Mesodermal cell (in vitro differentiated cells): ENCODE results near the gene CDC42SE1.

Source experiments
- H3K27ac ChIP-seq: 2 replicates; pipeline ENCODE4 v1.7.0; 2013; ENCODE audit warnings: mild to moderate bottlenecking, low read depth, low read length, moderate library complexity; ENCODE audit not compliant: severe bottlenecking
- H3K36me3 ChIP-seq: 2 replicates; pipeline ENCODE4 v1.7.1; 2013; ENCODE audit warnings: mild to moderate bottlenecking, low read length, moderate library complexity; ENCODE audit not compliant: control insufficient read depth, insufficient read depth
- H3K4me1 ChIP-seq: one replicate; pipeline ENCODE4 v1.7.1; 2013; ENCODE audit warnings: mild to moderate bottlenecking, low read length; ENCODE audit not compliant: insufficient read depth, control insufficient read depth, poor library complexity, severe bottlenecking
- H3K4me3 ChIP-seq: 2 replicates; pipeline ENCODE4 v1.7.0; 2013; ENCODE audit warnings: low read length, control low read depth, mild to moderate bottlenecking; ENCODE audit not compliant: insufficient read depth, poor library complexity, severe bottlenecking; ENCODE audit errors: extremely low read depth
- H3K9me3 ChIP-seq: 2 replicates; pipeline ENCODE4 v1.7.1; 2013; ENCODE audit warnings: mild to moderate bottlenecking, low read length, moderate library complexity; ENCODE audit not compliant: control insufficient read depth
- WGBS, 2 experiments: methylation state at CpG; one replicate each; pipeline ENCODE4 v1.1.5; 2013; ENCODE audit warnings: missing lambda C conversion rate in 2 of 2; ENCODE audit not compliant: insufficient coverage in 2 of 2; 5-methylcytosine and 5-hydroxymethylcytosine counted together

CDC42SE1 gene

GRCh38 chr1:151067185-151067584 is 7.8 kb upstream of the CDC42SE1 start:
- H3K36me3 ChIP-seq: peaks cover 70% of the 10 kb centered on the region
- no peaks in the 10 kb centered on the region for H3K9me3 ChIP-seq
- peaks cover 17% of the 10 kb centered on the region for H3K4me1 ChIP-seq
- WGBS, 2 experiments: 89 to 94% methylated on average over 2 to 4 of the region's 4 CpGs
- H3K27ac ChIP-seq: no peak overlapping the region
- H3K4me3 ChIP-seq: no peak overlapping the region

- Histone ChIP-seq H3K4me3 (no peak overlapping the region), H3K36me3 (peaks cover 77% of the 10 kb centered on the region), H3K27ac (no peak overlapping the region), H3K9me3 (no peaks in the 10 kb centered on the region), H3K4me1 (peaks cover 13% of the 10 kb centered on the region)
Observed at GRCh38 chr1:151065089-151065645, 5.7 kb upstream of the CDC42SE1 start.

- Histone ChIP-seq H3K4me1 (peaks cover 13% of the 10 kb centered on the region), H3K4me3 (peak overlapping the region; percentile 98), H3K9me3 (no peaks in the 10 kb centered on the region), H3K27ac (peak overlapping the region; percentile 69), H3K36me3 (peaks cover 63% of the 10 kb centered on the region)
- WGBS, 2 experiments: 93 to 100% methylated on average over 1 to 2 of the region's 3 CpGs
Observed at GRCh38 chr1:151062741-151063371, 3.4 kb upstream of the CDC42SE1 start.

DNA sequence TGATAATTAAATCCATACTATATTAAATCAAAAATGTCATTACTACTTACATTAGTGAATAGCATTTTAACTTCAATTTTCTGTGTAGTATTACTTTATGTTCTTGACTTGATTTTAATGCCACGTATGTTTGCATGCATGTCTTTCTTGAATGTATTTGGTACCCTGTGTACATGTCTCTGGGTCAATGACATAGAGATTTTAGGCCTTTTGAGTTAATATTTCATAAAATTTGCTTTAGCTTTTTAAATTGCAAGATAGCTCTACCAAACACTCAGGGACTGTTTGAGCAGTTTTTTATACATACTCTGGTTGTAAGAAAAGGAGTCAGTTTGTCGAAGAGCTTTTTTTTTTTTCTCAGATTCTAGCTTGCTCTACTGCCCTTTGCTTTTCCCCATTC is 2.3 kb upstream of the CDC42SE1 start:
- Histone ChIP-seq H3K4me3 (peak overlapping the region; percentile 98), H3K9me3 (no peaks in the 10 kb centered on the region), H3K27ac (peak overlapping the region; percentile 94), H3K36me3 (peaks cover 63% of the 10 kb centered on the region), H3K4me1 (peaks cover 23% of the 10 kb centered on the region)
- WGBS, 2 experiments: 50% methylated on average over 1 of the region's 2 CpGs; no CpG with 5 or more reads in 1 of the 2 experiments

DNA sequence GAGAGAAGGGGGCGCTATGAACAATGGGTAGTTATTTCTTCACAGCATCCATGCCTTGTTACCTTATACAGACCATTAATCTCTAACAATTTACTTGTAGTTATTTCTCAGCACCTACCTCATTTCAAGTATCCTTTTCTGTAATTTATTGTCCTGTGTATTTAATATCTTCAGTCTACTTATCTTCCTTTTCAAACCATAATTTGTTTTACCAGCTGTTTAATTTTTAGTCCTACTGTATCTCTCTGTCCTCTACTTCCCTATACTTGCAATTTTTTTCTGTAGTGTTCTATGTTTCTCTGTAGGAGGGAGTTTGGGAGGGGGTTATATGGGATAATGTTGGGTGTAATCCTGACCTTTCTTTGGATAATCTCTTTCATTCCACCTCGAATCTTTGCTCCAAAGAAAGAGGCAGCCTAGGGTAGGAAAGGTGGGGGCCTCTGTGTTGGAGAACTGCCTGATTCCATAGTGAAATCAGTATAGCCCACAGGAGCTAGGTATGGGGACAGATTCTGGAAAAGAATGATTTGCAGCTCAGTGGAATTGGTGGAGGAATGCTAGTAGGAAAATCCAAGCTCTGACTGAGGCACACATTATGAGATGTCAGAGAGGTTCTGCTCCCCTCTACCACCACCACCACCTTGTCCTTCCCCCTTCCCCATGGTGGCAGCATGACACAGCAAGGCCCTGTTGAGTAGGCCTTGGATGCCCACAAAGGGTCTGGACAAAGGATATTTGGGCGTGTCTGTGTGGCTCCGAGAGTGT is 1.4 kb upstream of the CDC42SE1 start:
- Histone ChIP-seq H3K4me1 (peaks cover 31% of the 10 kb centered on the region), H3K36me3 (peaks cover 63% of the 10 kb centered on the region), H3K9me3 (no peaks in the 10 kb centered on the region), H3K27ac (peak overlapping the region; percentile 94), H3K4me3 (peak overlapping the region; percentile 98)
- WGBS, 2 experiments: no CpG with 5 or more reads among the region's 4 CpGs

DNA sequence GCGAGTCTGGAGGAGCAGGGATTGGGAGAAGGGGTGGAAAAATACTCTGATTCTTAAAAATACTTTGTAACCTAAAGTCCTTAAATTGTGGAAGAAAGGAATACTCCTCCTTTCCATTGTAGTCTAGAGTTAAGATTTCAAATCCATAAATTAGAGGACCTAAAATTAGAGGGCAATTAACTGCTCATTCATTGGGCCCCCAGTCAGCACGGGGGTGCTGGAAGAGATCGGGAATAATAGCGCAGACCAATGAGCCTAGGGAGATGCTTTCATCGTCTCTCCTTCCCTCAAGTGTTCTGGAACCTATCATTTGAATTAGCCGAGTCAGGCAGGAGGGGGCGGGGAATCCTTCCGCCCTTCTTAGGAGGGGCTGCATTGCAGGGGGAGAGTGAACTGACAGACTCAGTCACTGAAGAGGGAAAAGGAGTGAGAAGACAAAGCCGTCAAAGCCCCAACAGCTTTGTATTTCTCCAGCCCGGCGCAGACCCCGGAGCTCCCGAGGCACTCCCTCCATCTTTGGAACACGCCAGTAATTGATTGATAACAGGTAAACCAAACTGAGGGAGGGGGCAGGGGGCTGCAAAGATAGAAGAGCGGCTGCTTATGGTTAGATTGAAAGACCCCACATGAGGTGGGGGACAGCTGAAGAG is 710 bp upstream of the CDC42SE1 start, which contains the start of gene MLLT11:
MLLT11 (plus strand) TSS at position 391 of the 650 bp plus-strand sequence. CDS start 6,828 bp downstream, outside the sequence.
- 0 to 2% methylated on average over 1 to 11 of the region's 15 CpGs for whole genome bisulfite sequencing, 2 experiments
- no peaks in the 10 kb centered on the region for H3K9me3 ChIP-seq
- peaks cover 31% of the 10 kb centered on the region for H3K4me1 ChIP-seq
- peak within 1 kb of the TSS; percentile 94 for H3K27ac ChIP-seq
- H3K36me3 ChIP-seq: peaks cover 63% of the 10 kb centered on the region
- H3K4me3 ChIP-seq: peak within 1 kb of the TSS; percentile 98

- WGBS, 2 experiments: 0% methylated on average over 5 to 7 of the region's 10 CpGs
- Histone ChIP-seq H3K27ac (peak overlapping the region; percentile 94), H3K4me1 (peaks cover 25% of the 10 kb centered on the region), H3K9me3 (no peaks in the 10 kb centered on the region), H3K36me3 (peaks cover 63% of the 10 kb centered on the region), H3K4me3 (peak overlapping the region; percentile 98)
Observed at GRCh38 chr1:151058692-151059091, 730 bp downstream of the CDC42SE1 start.

DNA sequence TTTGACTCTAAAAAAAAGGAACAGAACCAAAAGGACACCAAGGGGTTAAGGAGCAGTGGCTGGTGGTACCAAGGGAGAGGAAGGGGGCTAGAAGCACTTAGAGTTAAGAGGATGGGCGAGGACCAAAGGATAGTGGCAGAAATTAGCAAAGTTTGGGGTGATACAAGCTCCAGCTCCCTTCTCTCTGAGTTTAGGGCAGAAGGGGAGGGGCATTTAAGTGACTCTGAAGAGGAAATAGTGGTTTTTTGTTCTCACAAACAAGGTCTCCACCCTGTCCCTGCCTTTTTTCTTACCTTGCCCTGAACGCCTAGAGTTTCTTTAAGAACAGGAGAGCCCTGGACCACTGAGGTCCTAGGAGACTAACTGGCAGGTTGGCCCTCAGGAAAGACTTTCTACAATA is 3.3 kb downstream of the CDC42SE1 start:
- Histone ChIP-seq H3K4me3 (no peak overlapping the region), H3K27ac (no peak overlapping the region), H3K9me3 (no peaks in the 10 kb centered on the region), H3K36me3 (peaks cover 69% of the 10 kb centered on the region), H3K4me1 (peaks cover 18% of the 10 kb centered on the region)
- 60 to 77% methylated on average over 2 of the region's 2 CpGs for WGBS, 2 experiments

- no peaks in the 10 kb centered on the region for H3K9me3 ChIP-seq
- WGBS, 2 experiments: 83% methylated on average over 1 of the region's 2 CpGs; no CpG with 5 or more reads in 1 of the 2 experiments
- no peak overlapping the region for H3K4me3 ChIP-seq
- H3K27ac ChIP-seq: no peak overlapping the region
- H3K4me1 ChIP-seq: peaks cover 18% of the 10 kb centered on the region
- peaks cover 75% of the 10 kb centered on the region for H3K36me3 ChIP-seq
Observed at GRCh38 chr1:151055581-151055980, 3.8 kb downstream of the CDC42SE1 start.

GRCh38 chr1:151054971-151055547 is 4.4 kb downstream of the CDC42SE1 start:
- Histone ChIP-seq H3K27ac (no peak overlapping the region), H3K9me3 (no peaks in the 10 kb centered on the region), H3K4me3 (no peak overlapping the region), H3K4me1 (peaks cover 18% of the 10 kb centered on the region), H3K36me3 (peaks cover 78% of the 10 kb centered on the region)
- WGBS, 2 experiments: 94 to 100% methylated on average over 1 to 4 of the region's 4 CpGs
